SHP77 treated with DMSO at 0.1 percent for 48 hours (cell line): ENCODE data around the gene SSX2IP.
A peak's percentile ranks its signal among the peaks of the same experiment; 100 is the strongest.
"Not testable (repeated sequence)": the region's sequence is repeated elsewhere in the genome, so short reads cannot be mapped to it uniquely, and the experiment has no call there.

Experiments used
- DNase-seq: peaks from one replicate; lab custom pipeline; 2025; lab: John Stamatoyannopoulos, UW

The SSX2IP gene

DNA sequence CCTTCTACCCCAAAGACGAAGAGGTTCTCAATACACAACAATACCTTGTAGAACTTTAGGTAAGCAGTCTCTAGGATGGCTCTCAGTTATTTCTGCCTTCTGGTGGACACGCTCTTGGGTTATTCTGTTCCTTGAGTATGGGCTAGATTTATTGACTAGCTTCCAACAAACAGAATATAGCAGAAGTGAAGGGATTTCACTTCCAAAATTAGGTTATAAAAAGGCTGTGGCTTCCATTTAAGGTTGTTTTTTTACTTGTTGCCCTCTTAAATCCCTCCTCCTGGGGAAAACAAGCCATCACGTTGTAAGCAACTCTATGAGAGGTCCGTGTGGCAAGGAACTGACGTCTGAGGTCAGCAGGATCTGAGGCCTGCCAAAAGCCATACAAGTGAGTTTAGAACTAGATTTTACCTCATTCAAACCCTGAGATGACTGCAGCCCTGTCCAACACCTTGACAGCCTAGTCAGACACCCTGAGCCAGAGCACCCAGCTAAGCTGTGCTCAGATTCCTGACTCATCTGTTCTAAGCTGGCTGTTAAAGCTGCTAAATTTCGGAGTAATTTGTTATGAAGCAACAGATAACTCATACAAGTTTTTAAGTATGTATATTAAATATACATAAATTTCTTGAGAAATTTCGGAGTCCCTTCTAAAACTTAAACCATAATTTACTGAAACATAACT lies 12.7 kb downstream of the SSX2IP start:
- DNase-seq = no peak

DNA sequence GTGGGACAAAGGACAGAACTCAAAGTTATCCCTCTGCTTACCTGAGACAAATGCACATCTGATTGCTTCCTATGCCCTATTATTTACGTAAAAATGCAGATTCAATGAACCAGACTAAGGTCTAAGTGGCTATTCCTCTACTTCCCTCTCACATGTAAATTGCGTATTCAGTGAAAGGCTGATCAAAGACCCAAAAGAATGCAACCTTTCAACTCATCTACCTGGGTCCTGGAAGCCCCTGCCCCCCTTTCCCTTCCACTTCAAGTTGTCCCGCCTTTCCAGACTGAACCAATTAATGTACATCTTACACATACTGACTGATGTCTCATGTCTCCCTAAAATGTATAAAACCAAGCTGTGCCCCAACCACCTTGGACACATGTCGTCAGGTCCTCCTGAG lies 14.6 kb downstream of the SSX2IP start:
- no peak for DNase-seq

DNA sequence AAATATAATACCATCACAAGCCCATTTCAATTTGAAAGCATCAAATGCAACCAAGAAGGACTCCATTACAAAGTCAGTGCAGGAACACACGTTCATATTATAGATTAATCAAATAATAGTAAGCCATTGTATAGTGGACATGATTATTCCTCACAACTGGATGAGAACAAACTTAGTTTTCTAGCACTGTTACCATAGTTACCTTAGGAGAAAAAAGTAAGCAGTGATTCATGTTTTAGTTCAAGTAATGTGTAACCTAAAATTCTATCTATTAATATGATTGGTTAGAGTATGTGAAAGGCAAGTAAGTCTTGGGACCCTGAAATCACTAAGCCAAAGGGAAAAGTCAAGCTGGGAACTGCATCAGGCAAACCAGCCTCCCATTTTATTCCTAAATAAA lies 15.2 kb downstream of the SSX2IP start:
- DNase-seq = no peak

DNA sequence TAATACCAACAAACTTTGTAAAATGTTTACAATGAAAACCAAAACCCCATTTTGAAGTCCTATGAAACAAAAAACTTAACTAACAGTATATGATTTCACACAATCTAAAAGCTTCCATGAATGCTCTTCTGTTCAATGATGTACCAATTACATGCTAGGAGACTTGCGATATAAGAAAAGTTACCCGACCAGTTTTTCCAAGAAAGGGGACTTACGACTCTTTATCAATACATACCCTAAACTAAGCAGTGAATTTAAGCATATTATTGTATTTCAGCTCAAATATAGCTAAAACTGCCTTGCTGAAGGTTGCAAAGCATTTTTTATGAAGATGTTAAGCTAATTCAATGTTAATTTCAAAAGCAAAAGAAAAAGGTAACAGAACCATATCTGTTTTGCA lies 15.6 kb downstream of the SSX2IP start:
- no peak for DNase-seq

DNA sequence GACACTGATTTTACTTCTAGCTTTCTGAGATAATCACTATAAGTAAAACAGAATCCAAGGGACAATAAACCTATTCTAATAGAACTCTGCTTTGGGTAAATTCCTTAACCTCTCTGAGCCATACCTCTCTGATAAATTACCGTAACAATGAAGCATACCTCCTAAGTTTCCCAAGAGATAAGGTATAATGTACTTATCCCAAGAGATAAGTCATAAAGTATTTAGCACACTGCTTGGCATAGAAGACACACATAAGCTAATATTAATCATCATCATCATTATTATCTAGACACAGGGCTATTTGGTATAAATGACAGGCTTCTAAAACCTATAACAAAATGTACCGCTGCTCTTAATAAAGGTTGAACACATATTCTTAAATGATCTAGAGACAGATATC lies 16.2 kb downstream of the SSX2IP start:
- no peak for DNase-seq

DNA sequence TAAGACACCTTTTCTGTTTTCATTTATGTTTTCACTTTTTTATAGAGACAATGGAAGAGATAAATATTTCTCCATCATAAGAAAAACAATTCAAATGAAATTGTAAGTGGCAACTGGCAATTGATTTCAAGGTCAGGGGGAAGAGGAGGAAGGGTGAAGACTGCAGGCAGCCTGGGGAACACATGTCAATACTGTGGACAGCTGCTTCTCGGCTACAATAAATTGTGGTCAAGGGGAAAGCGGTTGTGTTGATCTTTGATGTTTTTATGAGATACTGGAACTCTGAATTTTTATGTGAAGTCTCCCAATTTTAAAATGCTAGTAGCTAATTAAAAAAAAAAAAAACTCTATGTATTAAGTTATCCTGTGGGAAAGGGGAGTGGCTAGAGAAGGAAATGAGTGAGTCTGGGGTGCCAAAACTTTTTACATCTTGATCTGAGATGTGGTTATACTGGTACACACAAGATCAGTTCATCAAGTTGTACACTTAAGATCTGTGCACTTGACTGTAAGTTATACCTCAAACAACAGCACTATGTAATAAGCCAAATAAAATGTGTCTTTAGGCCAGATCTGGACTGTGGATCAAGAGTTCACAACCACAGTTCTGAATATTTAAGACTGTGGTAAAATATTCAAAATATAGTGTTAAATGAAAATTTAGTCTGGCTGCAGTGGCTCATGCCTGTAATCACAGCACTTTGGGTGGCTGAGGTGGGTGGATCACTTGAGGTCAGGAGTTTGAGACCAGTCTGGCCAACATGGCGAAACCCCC lies 18.0 kb downstream of the SSX2IP start:
- no peak for DNase-seq

DNA sequence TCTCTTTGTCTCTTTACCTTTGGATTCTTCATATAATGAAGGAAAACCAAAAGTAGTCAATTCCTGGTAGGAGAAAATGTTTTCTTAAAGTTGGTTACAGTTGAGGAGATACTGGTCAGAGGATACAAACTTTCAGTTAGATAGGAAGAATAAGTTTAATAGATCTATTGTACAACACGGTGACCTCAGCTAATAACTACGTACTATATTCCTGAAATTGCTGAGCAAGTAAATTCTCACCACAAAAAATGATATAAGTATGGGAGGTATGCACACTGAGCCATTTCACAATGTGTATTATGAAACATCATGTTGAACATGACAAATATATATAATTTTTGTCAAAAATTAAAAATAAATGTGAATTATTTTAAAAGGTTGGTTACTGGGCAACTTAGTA lies 20.4 kb downstream of the SSX2IP start:
- no peak for DNase-seq

DNA sequence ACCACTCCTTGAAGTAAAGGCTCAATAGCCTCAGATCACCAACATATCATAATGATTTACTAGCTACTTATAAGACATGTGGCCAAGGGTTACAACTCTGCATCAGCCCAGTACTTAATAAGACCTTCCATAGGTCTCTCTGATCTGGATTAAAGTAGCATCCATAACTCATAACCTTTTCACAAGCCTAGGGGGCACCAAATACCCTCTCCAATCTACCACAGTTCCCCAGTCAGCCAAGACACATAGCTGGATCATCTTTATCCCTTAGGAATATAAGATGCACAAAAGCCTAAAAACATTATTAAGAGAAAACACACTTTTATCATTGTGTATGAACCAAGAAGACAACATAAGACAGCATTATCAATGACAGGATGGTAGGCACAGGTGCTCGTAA lies 22.1 kb downstream of the SSX2IP start:
- DNase-seq = no peak

DNA sequence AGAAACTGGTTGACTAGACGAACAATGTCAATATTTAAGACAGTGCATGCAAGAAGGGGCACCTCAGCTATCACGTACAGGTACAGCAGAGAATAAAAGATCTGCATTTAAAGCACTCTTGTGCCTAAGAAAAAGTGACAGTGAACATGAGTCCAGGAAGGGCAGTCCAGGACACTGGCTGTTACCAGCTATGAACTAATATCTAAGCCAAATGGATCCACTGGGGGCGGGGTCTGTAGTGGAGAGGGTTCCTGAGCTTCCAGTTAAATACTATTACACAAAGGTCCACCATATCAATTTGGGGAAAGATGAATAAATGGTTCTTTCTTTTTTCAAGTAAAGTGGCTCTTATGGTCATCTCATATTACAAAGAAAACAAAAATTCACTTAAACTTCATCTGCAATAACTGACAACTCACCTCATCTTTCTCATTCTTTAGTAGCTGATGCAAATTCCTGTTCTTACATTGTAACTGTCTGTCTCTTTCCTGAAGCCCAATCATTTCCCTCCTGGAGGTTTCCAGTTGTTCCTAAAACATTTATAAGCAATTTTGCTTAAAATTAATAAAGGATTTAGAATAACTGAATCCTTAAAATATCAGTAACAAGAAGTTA lies 24.5 kb downstream of the SSX2IP start:
- no peak for DNase-seq

DNA sequence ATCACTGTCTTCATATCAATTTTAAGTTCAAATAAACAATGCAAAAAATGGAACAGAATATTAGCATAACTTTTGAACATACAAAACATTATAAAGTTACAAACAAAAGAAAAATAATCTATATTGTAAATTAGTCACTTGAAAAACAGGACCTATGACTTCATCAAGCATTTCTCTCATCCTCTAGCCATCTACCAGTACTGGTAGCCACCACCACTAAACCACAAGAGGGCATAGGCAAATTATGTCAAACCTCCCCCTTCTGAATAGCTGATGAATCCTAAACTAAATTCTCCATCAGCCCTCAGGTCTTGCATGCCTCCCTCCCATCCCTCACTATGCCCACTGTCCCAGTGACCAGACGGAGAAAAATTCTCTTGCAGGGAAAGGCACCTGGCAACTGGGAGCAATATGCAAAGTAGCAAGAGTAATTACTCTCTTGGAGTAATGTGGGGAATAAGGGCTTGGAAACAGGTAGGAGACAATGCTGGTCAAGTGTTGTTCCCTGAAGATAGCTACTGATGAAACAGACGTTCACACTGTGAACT lies 37.1 kb downstream of the SSX2IP start:
- no peak for DNase-seq

DNA sequence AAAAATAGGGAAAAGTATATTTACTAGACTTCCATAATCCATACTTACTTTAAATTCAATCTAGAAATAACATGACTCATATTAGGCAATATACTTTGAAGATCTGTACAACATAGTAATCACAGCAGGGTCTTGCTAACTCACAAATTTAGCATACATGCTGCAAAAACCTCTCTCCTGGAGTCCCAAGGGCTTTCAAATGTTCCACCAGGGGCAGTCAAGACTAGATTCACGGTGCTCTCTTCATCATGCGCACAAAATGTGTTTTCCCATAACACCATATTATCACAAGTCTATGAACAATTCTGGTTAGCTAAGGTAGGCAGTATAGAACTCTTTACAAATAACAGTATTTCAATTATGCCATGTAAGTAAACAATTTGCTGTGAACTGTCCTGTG lies 45.8 kb downstream of the SSX2IP start:
- no peak for DNase-seq

DNA sequence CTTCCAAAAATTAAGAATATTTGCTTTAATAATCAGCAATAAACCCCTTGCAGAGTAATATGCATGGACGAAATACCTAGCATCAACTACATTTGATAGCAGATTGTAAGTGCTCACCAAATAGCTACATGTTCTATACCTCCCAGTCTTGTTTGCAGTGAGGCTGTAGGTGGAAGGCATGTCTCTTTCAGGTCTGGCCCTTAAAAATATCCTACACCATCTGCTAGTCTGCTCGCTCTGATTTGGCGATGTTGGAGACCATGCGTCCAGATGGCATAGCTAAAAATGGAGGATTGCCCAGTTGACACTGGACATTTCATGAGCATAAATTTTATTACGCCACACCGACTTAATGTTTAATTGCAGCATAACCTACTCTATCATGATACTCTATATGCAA lies 47.1 kb downstream of the SSX2IP start:
- DNase-seq = no peak

DNA sequence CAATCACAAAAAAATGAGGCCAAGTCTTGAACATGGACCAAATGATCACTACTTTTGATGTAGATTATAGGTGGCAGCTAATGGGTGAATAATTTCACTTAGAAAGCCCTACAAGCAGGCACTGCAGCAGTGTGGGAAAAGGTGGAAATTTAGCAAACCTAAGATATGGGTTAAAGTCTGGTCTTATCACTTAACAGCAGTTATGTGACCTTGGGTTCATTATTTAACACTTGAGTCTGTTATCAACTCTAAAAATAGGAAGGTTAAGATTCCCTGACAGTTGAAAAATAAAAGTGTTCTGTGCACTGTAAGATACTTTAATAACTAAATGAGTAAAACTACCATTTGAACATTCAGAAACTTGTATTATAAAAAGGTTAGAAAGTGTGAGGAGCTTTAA lies 47.5 kb downstream of the SSX2IP start:
- no peak for DNase-seq

DNA sequence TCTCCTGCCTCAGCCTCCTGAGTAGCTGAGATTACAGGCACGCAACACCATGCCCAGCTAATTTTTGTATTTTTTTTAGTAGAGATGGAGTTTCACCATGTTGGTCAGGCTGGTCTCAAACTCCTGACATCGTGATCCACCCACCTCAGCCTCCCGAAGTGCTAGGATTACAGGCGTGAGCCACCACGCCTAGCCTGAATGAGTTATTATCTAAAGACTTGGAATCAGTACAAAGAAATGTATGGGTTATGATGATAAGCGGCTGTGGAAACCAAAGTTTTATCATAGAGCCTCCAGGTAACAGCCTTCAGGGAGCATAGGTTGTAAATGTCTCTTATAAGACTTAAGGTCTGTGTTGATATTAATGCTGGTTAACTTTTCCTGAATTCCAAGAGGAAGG lies 50.5 kb downstream of the SSX2IP start:
- not testable (repeated sequence) for DNase-seq

DNA sequence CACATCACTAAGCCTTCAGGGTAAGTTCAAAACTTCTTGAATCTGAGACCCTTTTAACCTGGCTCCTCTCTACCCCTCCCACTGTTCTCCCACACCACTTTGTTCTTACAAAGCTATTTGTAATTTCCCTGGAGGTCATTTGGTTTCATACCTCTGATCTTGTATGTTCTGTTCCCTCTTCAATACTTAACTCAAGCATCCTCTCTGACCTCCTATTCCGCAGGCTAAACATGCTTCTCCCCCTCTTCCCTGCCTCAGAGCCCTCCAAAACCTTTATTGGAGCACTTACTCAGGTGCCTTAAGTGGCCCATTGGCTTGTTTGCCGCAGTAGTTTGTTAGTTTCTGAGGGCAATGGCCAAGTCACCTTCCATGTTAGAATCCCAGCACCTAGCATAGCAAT lies 54.8 kb downstream of the SSX2IP start:
- no peak for DNase-seq

DNA sequence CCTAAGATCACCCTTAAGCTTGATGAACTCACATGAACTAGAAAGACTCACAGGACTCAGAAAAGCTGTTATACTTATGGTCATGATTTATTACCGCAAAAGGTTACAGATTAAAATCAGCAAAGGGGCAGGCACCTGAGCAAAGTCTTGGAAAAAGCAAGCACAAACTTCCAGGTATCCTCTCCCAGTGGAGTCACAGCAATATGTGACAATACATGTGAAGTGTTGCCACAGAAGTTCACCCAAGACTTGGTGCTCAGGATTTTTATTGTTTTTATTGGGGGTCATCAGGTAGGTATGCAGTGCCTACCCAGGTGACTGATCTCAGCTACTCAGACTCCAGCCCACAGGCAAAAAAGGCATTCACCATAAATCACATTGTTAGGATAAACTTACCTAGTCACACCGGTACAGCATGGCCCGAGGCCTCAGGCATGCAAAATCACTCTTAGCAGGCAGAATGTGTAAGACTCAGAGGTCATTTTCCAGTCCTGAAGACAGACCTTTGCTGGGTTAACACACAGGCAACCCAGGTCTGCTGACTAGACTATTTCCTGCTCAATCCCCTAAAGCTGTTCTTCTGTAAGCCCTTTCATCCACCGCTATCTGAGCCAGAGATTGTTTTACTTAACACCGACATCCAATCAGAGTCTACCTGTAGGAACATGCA lies 55.6 kb downstream of the SSX2IP start:
- DNase-seq = no peak

DNA sequence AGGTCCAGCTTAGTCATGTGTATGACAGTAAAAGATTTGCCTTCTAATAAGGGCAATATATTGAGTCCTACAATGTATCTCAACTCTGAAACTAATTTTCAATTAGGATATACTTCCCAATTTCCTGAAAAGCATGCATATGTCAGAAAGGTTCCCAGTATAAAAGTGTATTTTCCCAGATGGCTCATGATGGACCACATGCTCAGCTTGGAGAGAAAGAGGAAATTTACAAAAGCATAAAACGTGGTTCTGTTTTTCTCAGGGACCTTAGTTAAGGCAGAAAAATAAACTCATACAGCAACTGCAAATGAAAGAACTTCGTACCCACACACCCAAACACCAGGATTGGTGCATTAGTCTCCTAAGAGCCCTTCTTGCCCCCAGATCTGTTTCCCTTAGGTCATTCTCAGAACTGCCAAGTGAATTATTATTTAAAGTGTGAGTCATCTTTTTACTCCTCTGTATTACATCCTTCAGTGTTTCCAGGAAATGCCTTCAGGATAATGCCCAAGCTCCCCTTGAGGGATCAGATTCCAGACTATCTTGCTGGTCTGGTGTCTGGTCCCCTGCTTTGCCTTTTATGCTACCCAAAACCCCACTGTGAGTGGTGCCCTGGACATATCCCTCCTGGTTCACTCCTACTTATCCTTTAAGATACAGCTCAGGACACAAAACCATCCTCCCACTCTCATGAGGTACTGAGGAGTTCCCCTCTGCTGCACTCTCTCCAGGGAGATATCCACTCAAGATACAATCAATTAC lies 57.4 kb downstream of the SSX2IP start:
- DNase-seq = no peak

DNA sequence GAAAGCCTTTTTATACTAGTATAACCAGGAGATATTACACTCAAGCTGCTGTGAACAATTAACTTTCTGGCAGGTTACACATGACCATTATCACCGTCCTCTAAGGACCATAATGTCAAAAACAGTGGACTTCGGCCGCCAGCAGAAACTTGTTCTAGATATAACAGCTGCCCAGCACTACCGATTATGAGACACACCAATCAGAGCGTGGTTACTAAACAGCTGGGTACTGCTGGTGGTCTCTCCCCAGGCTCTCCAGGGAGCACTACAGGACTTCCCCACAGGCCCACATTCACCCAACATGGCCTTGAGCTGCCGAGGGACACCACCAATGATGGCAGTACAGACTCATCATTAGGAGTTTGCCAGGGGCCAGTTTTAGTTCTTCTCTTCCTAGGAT lies 58.1 kb downstream of the SSX2IP start:
- DNase-seq = no peak

DNA sequence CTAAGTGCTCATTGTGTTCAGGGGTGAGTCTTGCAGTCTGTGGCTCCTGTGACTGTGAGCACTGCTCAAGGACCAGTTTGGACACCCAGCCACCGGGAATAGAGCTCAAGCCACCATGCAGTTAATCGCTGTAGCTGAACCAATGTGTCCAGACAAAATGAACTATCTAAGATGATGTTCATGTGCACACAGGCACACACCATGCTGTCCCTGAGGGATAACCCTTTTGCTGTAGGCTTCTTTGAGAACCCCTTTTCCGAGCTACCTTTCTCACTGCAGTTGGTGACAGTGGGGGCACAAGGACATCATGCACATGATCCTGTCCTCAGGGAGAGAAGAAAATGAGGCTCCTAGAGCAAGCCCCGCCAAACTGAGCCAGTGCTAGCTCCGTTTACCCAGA lies 65.4 kb downstream of the SSX2IP start:
- DNase-seq = no peak

DNA sequence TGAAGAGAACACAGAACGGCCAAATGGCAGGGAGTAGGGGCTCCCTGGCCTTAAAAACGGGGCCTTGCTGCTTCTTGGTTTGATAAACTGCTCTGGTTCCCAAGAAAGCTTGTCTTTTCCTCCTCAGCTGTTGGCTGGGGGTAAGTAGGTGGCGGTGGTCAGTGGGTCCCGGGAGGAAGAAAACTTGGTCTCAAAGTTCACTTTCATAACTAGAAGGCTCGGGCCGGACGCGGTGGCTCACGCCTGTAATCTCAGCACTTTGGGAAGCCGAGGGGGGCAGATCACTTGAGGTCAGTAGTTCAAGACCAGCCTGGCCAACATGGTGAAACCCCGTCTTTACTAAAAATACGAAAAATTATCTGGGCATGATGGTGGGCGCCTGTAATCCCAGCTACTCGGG lies 68.7 kb downstream of the SSX2IP start:
- no peak for DNase-seq

DNA sequence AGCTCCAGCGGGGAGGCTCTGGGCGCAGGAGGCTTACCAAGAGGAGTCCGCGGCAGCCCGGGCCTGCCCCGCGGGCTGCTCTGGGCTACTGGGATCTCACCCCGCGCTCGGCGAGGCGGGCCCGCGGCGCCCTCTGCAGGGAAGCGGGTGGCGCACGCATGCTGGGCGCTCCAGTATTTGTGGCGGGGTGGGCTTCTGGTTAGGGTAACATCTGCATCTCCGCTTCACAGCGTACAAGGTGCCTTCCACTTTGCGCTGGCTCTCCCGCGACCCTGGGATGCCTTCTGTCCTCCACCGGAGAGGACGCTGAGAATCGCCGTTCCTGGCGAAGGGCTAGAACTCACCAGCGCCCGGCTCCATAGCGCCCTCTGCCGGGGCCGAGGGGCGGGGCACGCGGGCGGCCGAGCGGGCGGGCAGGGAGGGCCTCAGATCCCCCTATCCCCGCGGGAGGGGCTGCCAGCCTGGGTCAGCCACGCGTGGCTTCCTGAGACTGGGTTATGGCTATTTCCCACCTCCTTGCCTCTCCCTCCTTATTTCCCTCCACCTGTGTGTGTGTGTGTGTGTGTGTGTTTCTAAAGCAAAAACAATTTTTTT lies 69.4 kb downstream of the SSX2IP start:
- DNase-seq = peak; percentile 71
